Measurements from ENCODE around the gene RAD18.

- TF ChIP-seq EZH2 (IDR thresholded peaks at IDR 0.05): no peak
- no peak for TF ChIP-seq POLR2AphosphoS5 (IDR thresholded peaks at IDR 0.05; ENCODE audit: borderline replicate concordance, low read depth, low read length)
Measured at GRCh38 chr3:8868996-8869395, 94.3 kb downstream of the RAD18 start.

All from SK-N-MC (cell line).